Tibial nerve (tissue), 3 donors: ENCODE measurements around the gene DPP4.

Experiments used
- CTCF ChIP-seq, 5 experiments: fragments of 200-600 bp in 3 of 5; fragments of 450-650 bp in 2 of 5; sonication (generic) in 3 of 5; IDR thresholded peaks; one replicate each; pipeline ENCODE4 v1.5.1; 2016 to 2019; ENCODE audit warnings: antibody characterized with exemption in 5 of 5, mild to moderate bottlenecking in 3 of 5, moderate library complexity in 2 of 5
- POLR2A ChIP-seq, 2 donors: fragments of 450-650 bp; IDR thresholded peaks; one replicate each; pipeline ENCODE4 v1.6.1; 2017; ENCODE audit warnings: antibody characterized with exemption in 2 of 2, mild to moderate bottlenecking in 2 of 2, moderate library complexity in 2 of 2

GRCh38 chr2:161990741-161991140 lies 83.3 kb downstream of the DPP4 start:
- no peak for TF ChIP-seq CTCF (IDR thresholded peaks at IDR 0.05)
- no peak for TF ChIP-seq POLR2A (IDR thresholded peaks at IDR 0.05)
